HepG2 (cell line): ENCODE measurements around the gene ZSCAN20.

ENCODE experiments used
- CTCF ChIP-seq: sonication (generic); formaldehyde crosslinking; IDR thresholded peaks from 2 replicates; pipeline ENCODE4 v1.5.0; 2020; ENCODE audit warnings: mild to moderate bottlenecking, missing genetic modification reagents, moderate library complexity
- EZH2 ChIP-seq: conservative IDR thresholded peaks from 2 replicates; pipeline ENCODE4 v1.6.1; 2012; ENCODE audit warnings: mild to moderate bottlenecking, low read depth, low read length, moderate library complexity
- FOXA1 ChIP-seq, 2 experiments: fragments of 450-650 bp in 1 of 2; sonication (generic) in 1 of 2; formaldehyde crosslinking in 1 of 2; IDR thresholded peaks; 2 replicates each; pipeline versions ENCODE4 v1.4.0 to v1.6.1; 2016 to 2020; ENCODE audit warnings: missing genetic modification reagents in 1 of 2
- FOXM1 ChIP-seq: sonication (generic); formaldehyde crosslinking; IDR thresholded peaks from 2 replicates; pipeline ENCODE4 v1.5.0; 2020; ENCODE audit warnings: missing genetic modification reagents
- POLR2A ChIP-seq, 2 experiments: IDR thresholded peaks; 2 replicates each; pipeline ENCODE4 v1.6.1; 2011; ENCODE audit warnings: low read depth in 2 of 2, low read length in 2 of 2, mild to moderate bottlenecking in 1 of 2, moderate library complexity in 1 of 2; ENCODE audit not compliant: insufficient read depth in 1 of 2
- REPIN1 ChIP-seq: sonication (generic); formaldehyde crosslinking; IDR thresholded peaks from 2 replicates; pipeline ENCODE4 v1.8.0; 2022; ENCODE audit warnings: missing genetic modification reagents, low read depth, mild to moderate bottlenecking, borderline replicate concordance
- SRF ChIP-seq: IDR thresholded peaks from 2 replicates; pipeline ENCODE4 v1.6.1; 2011; ENCODE audit warnings: mild to moderate bottlenecking, low read depth, low read length, moderate library complexity
- SUZ12 ChIP-seq: fragments of 150-350 bp; IDR thresholded peaks from 2 replicates; pipeline ENCODE4 v1.6.1; 2014; ENCODE audit warnings: low read depth, low read length
- ZNF20 ChIP-seq: sonication (generic); formaldehyde crosslinking; IDR thresholded peaks from 2 replicates; pipeline ENCODE4 v1.4.0; 2020; ENCODE audit warnings: mild to moderate bottlenecking, moderate library complexity, missing genetic modification reagents

- no peak for TF ChIP-seq CTCF (CRISPR knock-in tag)
- TF ChIP-seq ZNF20 (CRISPR knock-in tag): no peak
- TF ChIP-seq EZH2: no peak
- no peak for TF ChIP-seq REPIN1
- no peak for TF ChIP-seq SUZ12
- no peak for TF ChIP-seq FOXM1 (CRISPR knock-in tag)
- no peak for TF ChIP-seq SRF
- TF ChIP-seq FOXA1 (IDR thresholded peaks at IDR 0.05): no peak
- TF ChIP-seq FOXA1 (CRISPR knock-in tag; IDR thresholded peaks at IDR 0.05): no peak
- no peak for TF ChIP-seq POLR2A (IDR thresholded peaks at IDR 0.05; ENCODE audit: insufficient read depth in 1 of 2, low read depth in 2 of 2, low read length in 2 of 2)
Observed at GRCh38 chr1:33503506-33503905, 31.1 kb downstream of the ZSCAN20 start.
